ENCODE measurements around the gene BACH2.

BACH2 gene

DNA sequence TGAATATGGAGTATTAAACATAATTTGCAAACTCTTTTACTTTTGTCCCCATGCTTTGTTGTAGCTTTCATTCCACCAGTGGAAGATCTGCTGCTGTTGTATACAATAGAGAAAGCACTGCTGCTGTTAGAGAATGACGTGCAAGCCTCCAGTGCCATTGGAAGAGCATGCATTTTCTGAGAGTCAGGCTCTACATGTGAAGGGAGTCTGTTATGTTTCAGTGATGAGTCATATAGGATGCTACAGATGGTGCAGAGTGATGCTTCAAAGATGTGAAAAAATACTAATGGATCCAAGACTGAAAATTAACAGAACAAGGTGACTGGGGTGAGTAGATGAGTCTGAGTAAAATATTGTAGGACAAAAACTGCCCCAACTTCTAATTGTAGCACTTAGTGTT is 22.4 kb upstream of the BACH2 start:
- Histone ChIP-seq H2AFZ (no peak overlapping the region), H3K4me3 (ENCODE audit: low read depth, low read length) (no peak overlapping the region), H3K4me1 (no peaks in the 10 kb centered on the region)

DNA sequence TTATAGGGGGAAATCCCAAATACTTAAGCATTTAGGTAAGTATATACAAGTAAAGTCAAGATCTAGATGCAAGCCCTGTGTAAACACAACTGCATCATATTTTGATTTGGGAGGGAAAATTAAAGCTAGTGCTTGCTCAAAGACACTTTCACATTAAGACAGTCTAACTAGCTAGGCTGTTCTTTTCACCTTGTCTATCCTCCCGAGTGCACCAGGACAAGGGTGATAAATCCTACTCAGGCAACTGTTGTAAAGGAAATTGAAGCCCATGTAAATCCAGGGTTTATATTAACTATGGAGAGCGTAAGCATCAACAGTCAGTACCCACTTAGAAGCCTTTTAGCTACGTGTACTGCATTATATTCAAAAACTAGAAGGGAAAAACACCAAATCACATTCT is 19.3 kb upstream of the BACH2 start:
- Histone ChIP-seq H3K9ac (no peak overlapping the region), H3K27me3 (ENCODE audit: control insufficient read depth, insufficient read depth, low read length) (no peaks in the 10 kb centered on the region), H3K79me2 (no peaks in the 10 kb centered on the region), H3K4me3 (ENCODE audit: low read depth, low read length) (no peak overlapping the region), H3K4me1 (no peaks in the 10 kb centered on the region), H3K27ac (no peak overlapping the region), H2AFZ (no peak overlapping the region), H3K9me3 (ENCODE audit: control insufficient read depth, low read length) (no peaks in the 10 kb centered on the region), H3K4me2 (ENCODE audit: low read length) (no peak overlapping the region), H3K36me3 (ENCODE audit: control insufficient read depth, insufficient read depth, low read length) (no peaks in the 10 kb centered on the region)
- TF ChIP-seq, protein P1, sequence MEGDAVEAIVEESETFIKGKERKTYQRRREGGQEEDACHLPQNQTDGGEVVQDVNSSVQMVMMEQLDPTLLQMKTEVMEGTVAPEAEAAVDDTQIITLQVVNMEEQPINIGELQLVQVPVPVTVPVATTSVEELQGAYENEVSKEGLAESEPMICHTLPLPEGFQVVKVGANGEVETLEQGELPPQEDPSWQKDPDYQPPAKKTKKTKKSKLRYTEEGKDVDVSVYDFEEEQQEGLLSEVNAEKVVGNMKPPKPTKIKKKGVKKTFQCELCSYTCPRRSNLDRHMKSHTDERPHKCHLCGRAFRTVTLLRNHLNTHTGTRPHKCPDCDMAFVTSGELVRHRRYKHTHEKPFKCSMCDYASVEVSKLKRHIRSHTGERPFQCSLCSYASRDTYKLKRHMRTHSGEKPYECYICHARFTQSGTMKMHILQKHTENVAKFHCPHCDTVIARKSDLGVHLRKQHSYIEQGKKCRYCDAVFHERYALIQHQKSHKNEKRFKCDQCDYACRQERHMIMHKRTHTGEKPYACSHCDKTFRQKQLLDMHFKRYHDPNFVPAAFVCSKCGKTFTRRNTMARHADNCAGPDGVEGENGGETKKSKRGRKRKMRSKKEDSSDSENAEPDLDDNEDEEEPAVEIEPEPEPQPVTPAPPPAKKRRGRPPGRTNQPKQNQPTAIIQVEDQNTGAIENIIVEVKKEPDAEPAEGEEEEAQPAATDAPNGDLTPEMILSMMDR (IDR thresholded peaks at IDR 0.05) = no peak

More for the DNA sequence above, 22.4 kb upstream of the BACH2 start:
- Histone ChIP-seq H3K27me3 (ENCODE audit: control insufficient read depth, insufficient read depth, low read length) (no peaks in the 10 kb centered on the region), H3K79me2 (no peaks in the 10 kb centered on the region), H3K9ac (no peak overlapping the region), H3K9me3 (ENCODE audit: control insufficient read depth, low read length) (no peaks in the 10 kb centered on the region), H3K27ac (no peak overlapping the region), H3K4me2 (ENCODE audit: low read length) (no peak overlapping the region), H3K36me3 (ENCODE audit: control insufficient read depth, insufficient read depth, low read length) (no peaks in the 10 kb centered on the region)
- TF ChIP-seq, protein P1 (IDR thresholded peaks at IDR 0.05) = no peak

DNA sequence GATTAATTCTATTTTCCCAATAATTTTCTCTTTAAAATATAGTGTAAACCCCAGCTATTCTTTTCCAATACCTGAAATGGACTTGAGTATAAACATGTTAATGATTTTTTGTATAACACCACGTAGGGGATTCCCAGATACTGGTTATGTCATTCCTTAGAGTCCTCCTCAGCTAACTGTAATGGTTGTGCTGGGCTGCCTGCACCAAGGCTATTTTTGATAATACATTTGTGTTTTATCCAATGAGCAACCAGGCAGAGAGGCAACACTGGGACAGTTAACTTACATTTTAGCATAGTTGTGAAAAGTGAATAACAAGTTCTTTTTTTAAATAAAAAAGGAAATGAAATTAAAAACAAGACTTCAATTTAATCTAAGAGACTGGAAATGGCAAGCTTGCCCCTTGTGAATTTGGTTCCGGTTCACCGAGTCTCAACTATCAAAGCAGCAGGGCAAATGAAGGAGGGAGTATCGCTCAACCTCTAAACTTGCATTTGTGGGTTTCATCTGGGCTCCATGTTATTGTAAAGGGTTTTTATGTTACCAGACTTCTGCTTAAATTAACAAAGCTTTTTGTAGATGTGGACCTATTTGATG is 18.8 kb upstream of the BACH2 start:
- TF ChIP-seq, protein P1 (IDR thresholded peaks at IDR 0.05) = no peak
- Histone ChIP-seq H3K9ac (no peak overlapping the region), H3K79me2 (no peaks in the 10 kb centered on the region), H3K27ac (no peak overlapping the region), H3K4me3 (ENCODE audit: low read depth, low read length) (no peak overlapping the region), H2AFZ (no peak overlapping the region), H3K4me2 (ENCODE audit: low read length) (no peak overlapping the region), H3K36me3 (ENCODE audit: control insufficient read depth, insufficient read depth, low read length) (no peaks in the 10 kb centered on the region), H3K9me3 (ENCODE audit: control insufficient read depth, low read length) (no peaks in the 10 kb centered on the region), H3K27me3 (ENCODE audit: control insufficient read depth, insufficient read depth, low read length) (no peaks in the 10 kb centered on the region), H3K4me1 (no peaks in the 10 kb centered on the region)

DNA sequence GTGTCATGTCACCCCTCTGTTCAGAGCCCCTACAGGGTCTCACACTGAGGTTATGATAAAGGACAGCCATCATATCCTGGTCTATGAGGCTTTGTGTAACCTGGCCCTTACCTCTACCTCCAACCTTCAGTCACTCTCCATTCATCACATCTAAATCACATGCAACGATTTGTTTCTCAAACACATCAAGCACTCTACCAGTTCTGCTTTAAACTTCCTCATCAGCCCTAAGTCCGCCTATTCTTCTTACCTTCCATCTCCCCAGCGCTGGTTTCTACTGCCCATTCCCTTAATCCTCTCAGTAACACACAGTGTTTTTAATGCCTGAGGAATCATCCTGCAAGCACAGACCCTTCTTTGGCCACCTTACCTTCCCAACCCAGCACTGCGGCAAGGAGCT is 17.9 kb upstream of the BACH2 start:
- Histone ChIP-seq H3K27me3 (ENCODE audit: control insufficient read depth, insufficient read depth, low read length) (no peaks in the 10 kb centered on the region), H3K36me3 (ENCODE audit: control insufficient read depth, insufficient read depth, low read length) (no peaks in the 10 kb centered on the region), H2AFZ (no peak overlapping the region), H3K4me1 (no peaks in the 10 kb centered on the region), H3K9ac (no peak overlapping the region), H3K9me3 (ENCODE audit: control insufficient read depth, low read length) (no peaks in the 10 kb centered on the region), H3K4me2 (ENCODE audit: low read length) (no peak overlapping the region), H3K4me3 (ENCODE audit: low read depth, low read length) (no peak overlapping the region), H3K79me2 (no peaks in the 10 kb centered on the region), H3K27ac (no peak overlapping the region)
- TF ChIP-seq, protein P1 (IDR thresholded peaks at IDR 0.05) = no peak

DNA sequence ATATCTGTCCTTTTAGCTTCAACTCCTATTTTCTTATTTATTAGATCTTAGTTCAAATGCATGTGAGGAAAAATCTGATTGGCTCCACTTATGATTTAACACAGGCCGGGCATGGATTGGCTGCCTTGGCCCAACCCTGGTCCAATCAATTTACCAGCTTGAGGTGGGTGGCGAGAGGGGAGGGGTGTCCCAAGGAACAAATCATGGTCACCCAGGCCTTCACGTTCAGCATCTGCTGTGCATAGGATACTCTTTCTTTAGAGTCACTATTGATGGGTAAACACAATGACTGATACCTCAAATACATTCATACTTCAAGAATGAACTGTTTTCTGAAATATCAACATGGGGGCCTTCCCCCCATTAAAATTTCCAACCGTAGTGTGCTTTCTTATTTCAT is 14.9 kb upstream of the BACH2 start:
- no peak overlapping the region for H3K9ac ChIP-seq
- H3K4me1 ChIP-seq = no peaks in the 10 kb centered on the region
- no peaks in the 10 kb centered on the region for H3K36me3 ChIP-seq (ENCODE audit: control insufficient read depth, insufficient read depth, low read length)
- no peaks in the 10 kb centered on the region for H3K79me2 ChIP-seq
- no peak overlapping the region for H2AFZ ChIP-seq
- H3K4me2 ChIP-seq (ENCODE audit: low read length) = no peak overlapping the region
- no peaks in the 10 kb centered on the region for H3K9me3 ChIP-seq (ENCODE audit: control insufficient read depth, low read length)
- H3K27ac ChIP-seq = no peak overlapping the region
- TF ChIP-seq, protein P1 (IDR thresholded peaks at IDR 0.05) = no peak
- no peaks in the 10 kb centered on the region for H3K27me3 ChIP-seq (ENCODE audit: control insufficient read depth, insufficient read depth, low read length)
- H3K4me3 ChIP-seq (ENCODE audit: low read depth, low read length) = no peak overlapping the region

Measured in parathyroid adenoma (tissue), 2 donors.